ENCODE measurements around the gene MRPL1.
"Not testable (repeated sequence)": the region's sequence is repeated elsewhere in the genome, so short reads cannot be mapped to it uniquely, and the experiment has no call there.

MRPL1 gene

GRCh38 chr4:77849278-77849965 is 13.2 kb upstream of the MRPL1 start:
- no peak for DNase-seq (ENCODE audit: low read depth in 2 of 2)

DNA sequence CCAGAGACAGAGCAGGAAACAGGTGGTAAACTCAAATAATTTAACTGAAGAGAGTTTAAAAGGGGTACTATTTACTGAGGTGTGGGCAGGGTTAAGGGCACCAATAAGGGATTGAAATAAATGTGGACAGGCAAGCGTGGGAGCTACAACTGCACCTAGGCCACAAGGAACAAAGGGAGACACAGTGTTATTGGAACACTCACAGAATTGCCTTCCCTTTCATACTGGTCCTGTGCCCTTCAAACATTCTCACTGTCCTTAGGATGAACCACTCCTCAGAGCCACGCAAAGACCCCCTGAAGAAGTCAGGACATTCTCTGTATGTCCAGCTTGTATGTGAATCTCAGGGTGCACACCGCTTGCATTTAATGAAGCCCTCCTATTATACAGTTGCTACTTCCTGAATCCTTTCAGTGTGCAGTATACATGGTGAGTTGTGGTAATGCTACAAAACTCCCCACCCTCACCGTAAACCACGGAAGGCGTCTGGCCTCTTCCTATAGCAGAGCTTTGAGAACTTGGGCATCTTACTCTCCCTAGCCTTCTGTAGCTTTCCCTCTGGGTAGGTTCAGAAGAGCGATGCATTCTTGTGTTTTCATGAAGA is 9.6 kb upstream of the MRPL1 start:
- DNase-seq (ENCODE audit: low read depth in 2 of 2), result peak in 1 of 2 donors; percentile 35

GRCh38 chr4:77854431-77855111 is 8.1 kb upstream of the MRPL1 start:
- DNase-seq (ENCODE audit: low read depth in 2 of 2), result no peak

- no peak for DNase-seq (ENCODE audit: low read depth in 2 of 2)
These were observed 6.5 kb upstream of the MRPL1 start for GRCh38 chr4:77856152-77856551.

DNA sequence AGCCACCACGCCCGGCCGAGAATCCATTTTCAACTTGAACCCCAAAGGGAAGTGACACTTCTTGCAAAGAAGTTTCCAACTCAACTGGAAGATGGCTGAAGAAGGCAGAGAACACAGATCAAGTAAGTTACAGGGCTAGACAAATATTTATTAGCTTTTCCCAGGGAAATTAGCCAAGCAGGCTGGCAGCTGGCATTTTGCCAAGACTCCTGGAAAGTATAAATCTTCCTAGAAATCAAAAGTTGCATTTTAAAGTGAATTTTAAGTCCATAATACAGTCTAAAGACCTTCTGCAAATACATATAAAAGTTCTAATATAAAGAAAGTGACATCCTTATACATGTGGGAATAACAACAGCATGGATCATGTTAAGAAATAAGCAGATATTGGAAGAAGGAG is 3.4 kb upstream of the MRPL1 start:
- DNase-seq (ENCODE audit: low read depth in 2 of 2), result no peak

- no peak for DNase-seq (ENCODE audit: low read depth in 2 of 2)
These were observed 1.1 kb upstream of the MRPL1 start for GRCh38 chr4:77861495-77861894.

- DNase-seq (ENCODE audit: low read depth in 2 of 2), result not testable (repeated sequence)
These were observed 711 bp downstream of the MRPL1 start for GRCh38 chr4:77863341-77863740.

- no peak for DNase-seq (ENCODE audit: low read depth in 2 of 2)
These were observed 2.6 kb downstream of the MRPL1 start for GRCh38 chr4:77865259-77865658.

GRCh38 chr4:77872723-77873445 is 10.3 kb downstream of the MRPL1 start:
- no peak for DNase-seq (ENCODE audit: low read depth in 2 of 2)

- no peak for DNase-seq (ENCODE audit: low read depth in 2 of 2)
These were observed 14.5 kb downstream of the MRPL1 start for GRCh38 chr4:77877167-77877566.

- no peak for DNase-seq (ENCODE audit: low read depth in 2 of 2)
These were observed 15.3 kb downstream of the MRPL1 start for GRCh38 chr4:77877771-77878565.

GRCh38 chr4:77880784-77881183 is 18.2 kb downstream of the MRPL1 start:
- DNase-seq (ENCODE audit: low read depth in 2 of 2), result no peak

DNA sequence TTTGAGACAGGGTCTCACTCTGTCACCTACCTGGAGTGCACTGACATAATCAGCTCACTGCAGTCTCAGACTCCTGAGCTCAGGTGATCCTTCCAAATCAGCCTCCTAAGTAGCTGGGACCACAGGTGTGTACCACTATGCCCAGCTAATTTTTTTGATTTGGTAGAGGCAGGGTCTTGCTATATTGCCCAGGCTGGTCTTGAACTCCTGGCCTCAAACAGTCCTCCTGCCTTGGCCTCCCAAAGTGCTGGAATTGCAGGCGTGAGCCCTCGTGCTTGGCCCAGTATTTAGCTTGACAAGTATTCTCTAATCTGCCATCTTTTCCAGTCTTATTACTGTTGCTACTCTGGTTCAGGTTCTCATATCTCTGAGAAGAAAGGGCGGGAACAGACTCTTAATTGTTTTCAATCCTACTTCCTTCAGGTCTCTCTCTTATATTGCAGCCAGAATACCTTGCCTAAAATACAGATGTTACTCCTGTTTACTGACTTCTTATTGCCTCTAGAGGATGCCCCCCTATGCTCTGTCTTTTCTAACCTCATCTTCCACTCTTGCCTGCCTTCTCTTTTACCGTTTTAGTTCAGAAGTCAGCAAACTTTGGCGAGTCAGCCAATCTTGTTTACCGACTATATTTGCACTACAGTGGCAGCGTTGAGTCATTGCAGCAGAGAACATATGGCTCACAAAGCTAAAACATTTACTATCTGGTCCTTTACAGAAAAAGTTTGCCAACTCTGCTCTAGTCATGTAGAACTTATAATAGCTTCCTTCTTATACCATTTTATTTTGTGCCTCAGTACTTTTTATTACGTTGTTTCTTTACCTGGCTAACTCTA is 19.0 kb downstream of the MRPL1 start:
- DNase-seq (ENCODE audit: low read depth in 2 of 2), result no peak

- DNase-seq (ENCODE audit: low read depth in 2 of 2), result no peak
These were observed 30.8 kb downstream of the MRPL1 start for GRCh38 chr4:77893451-77893850.

GRCh38 chr4:77899607-77900006 is 37.0 kb downstream of the MRPL1 start:
- no peak for DNase-seq (ENCODE audit: low read depth in 2 of 2)

DNA sequence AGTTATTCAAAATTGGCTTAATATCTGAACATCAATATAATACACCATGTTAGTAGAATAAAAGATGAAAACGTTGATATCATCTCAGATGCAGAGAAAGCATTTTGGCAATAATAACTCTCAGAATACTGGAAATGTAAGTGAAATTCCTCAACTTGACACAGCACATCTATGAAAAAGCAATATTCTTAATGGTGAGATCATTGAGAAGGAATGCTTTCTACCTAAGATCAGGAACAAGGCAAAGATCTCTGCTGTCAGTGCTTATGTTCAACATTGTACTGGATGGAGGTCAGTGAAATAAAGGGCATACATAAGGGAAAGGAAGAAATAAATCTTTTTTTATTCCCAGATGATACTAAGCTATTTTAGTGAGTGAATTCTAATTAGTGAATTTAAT is 40.6 kb downstream of the MRPL1 start:
- no peak for DNase-seq (ENCODE audit: low read depth in 2 of 2)

GRCh38 chr4:77905651-77906263 is 43.1 kb downstream of the MRPL1 start:
- no peak for DNase-seq (ENCODE audit: low read depth in 2 of 2)

DNA sequence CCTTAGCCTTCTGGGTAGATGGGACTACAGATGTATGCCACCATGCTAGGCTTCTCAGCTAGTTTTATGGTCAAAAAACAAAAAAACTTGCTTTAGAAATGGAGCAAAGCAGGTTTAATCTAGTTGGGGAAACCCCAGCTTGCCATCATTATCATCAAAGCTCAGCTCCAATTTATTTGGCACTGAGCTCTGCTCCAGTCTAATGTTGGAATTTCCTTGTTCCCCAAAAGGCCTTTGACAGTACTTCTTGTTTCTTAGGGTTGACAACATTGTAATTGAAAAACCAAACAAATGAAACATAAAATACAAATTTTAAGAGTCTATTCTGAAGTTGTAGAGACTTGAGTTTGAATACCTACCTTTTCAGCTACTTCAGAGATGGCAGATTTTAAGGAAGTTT is 48.0 kb downstream of the MRPL1 start:
- DNase-seq (ENCODE audit: low read depth in 2 of 2), result no peak

DNA sequence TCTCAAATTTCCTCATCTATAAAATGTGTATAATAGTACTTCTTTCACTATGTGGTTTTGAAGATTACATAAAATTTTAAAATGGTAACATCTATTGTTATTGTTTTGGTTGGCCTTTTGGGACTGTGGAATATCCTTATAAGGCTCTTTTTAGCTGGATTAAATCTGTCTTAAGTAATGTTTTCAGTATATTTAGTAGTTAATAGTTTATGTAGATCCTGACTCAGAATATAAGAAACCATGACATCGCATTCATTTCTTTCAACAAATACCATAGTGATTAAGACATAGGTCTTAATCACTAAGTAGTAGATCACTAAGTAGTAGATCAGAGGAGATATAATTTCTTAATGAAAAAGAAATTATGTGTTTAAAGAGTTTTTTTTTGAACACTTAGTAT is 48.5 kb downstream of the MRPL1 start:
- no peak for DNase-seq (ENCODE audit: low read depth in 2 of 2)

GRCh38 chr4:77911842-77912450 is 49.3 kb downstream of the MRPL1 start:
- DNase-seq (ENCODE audit: low read depth in 2 of 2), result no peak

Measured in stimulated activated CD8-positive, alpha-beta memory T cell treated with anti-CD3 and anti-CD28 coated beads, Interleukin-15, amount 100 ng/mL, for 4 hours (primary cell).